Endothelial cell of umbilical vein (primary cell): Measurements from ENCODE around the gene ATP6V0D1. TPM values are rescaled to one million over a fixed set of nuclear protein-coding genes. Genes with fewer than 3 reads are reported as not detected.

Source experiments
- BruUV-seq: library from RNA; stranded (reverse); fragments of 400-500 nt; replicated peaks from 2 replicates; lab custom pipeline; 2021; lab: Mats Ljungman, UMichigan
- CTCF ChIA-PET: fragments of 300-600, 350-600 bp; sonication (Branson Sonifier 250); formaldehyde crosslinking; loops from one replicate; lab custom pipeline; 2021; ENCODE audit warnings: antibody characterized with exemption, inconsistent platforms; lab: Charles Lee
- POLR2A ChIA-PET: fragments of 300-600, 350-600 bp; sonication (Branson Sonifier 250); formaldehyde crosslinking; loops from one replicate; lab custom pipeline; 2021; ENCODE audit warnings: antibody characterized with exemption, inconsistent platforms; lab: Charles Lee
- DNase-seq: peaks from one replicate; pipeline ENCODE4 v3.0.0-alpha.2; 2011; ENCODE audit warnings: low read depth, low spot score
- FAIRE-seq: peaks from 2 replicates; lab custom pipeline; 2011; peaks lifted over from hg19 to GRCh38; lab: Jason Lieb, UNC
- H2AFZ ChIP-seq: 2 replicates; pipeline ENCODE4 v1.6.0; 2012; ENCODE audit warnings: low read depth, low read length, control low read depth, inconsistent platforms
- H3K27ac ChIP-seq: 2 replicates; pipeline ENCODE4 v1.5.1; 2011; ENCODE audit warnings: low read depth, mild to moderate bottlenecking, control low read depth, low read length, moderate library complexity; ENCODE audit not compliant: insufficient read depth
- H3K27me3 ChIP-seq, 2 experiments: 2 replicates each; pipeline versions ENCODE4 v1.6.0 to v1.6.1; 2011; ENCODE audit warnings: low read length in 2 of 2, mixed read lengths in 1 of 2; ENCODE audit not compliant: control insufficient read depth in 2 of 2, insufficient read depth in 2 of 2
- H3K36me3 ChIP-seq, 2 experiments: 2 replicates in 1 of 2; 3 replicates in 1 of 2; pipeline ENCODE4 v1.5.1; 2011; ENCODE audit warnings: low read length in 2 of 2, mild to moderate bottlenecking in 1 of 2, moderate library complexity in 1 of 2; ENCODE audit not compliant: control insufficient read depth in 2 of 2, insufficient read depth in 2 of 2; ENCODE audit errors: extremely low read depth in 1 of 2
- H3K4me1 ChIP-seq: 3 replicates; pipeline ENCODE4 v1.5.1; 2011; ENCODE audit warnings: mild to moderate bottlenecking, low read length; ENCODE audit not compliant: control insufficient read depth, insufficient read depth; ENCODE audit errors: extremely low read depth
- H3K4me2 ChIP-seq: 2 replicates; pipeline ENCODE4 v1.6.1; 2011; ENCODE audit warnings: low read length, control low read depth, mixed read lengths; ENCODE audit not compliant: insufficient read depth
- H3K4me3 ChIP-seq, 3 experiments: fragments of 200-600 bp in 1 of 3; sonication (generic), shearing (Covaris generic) in 1 of 3; replicated peaks in 1 of 3; 2 replicates each; pipeline ENCODE4 v1.5.1; 2011 to 2016; ENCODE audit warnings: control low read depth in 3 of 3, low read length in 3 of 3, mild to moderate bottlenecking in 2 of 3, inconsistent platforms in 1 of 3, low read depth in 1 of 3, moderate library complexity in 1 of 3; ENCODE audit not compliant: insufficient read depth in 1 of 3
- H3K79me2 ChIP-seq: 2 replicates; pipeline ENCODE4 v1.6.0; 2012; ENCODE audit warnings: low read length, inconsistent platforms; ENCODE audit not compliant: control insufficient read depth, insufficient read depth
- H3K9ac ChIP-seq: replicated peaks from 2 replicates; pipeline ENCODE3; 2011; ENCODE audit warnings: low read length, control low read depth; ENCODE audit not compliant: insufficient read depth; ENCODE audit errors: extremely low read depth
- H3K9me1 ChIP-seq: replicated peaks from 3 replicates; pipeline ENCODE4 v1.6.0; 2011; ENCODE audit warnings: mild to moderate bottlenecking, low read length; ENCODE audit not compliant: control insufficient read depth, insufficient read depth; ENCODE audit errors: extremely low read depth
- H3K9me3 ChIP-seq: replicated peaks from 2 replicates; pipeline ENCODE4 v1.5.1; 2012; ENCODE audit warnings: low read length, inconsistent platforms; ENCODE audit not compliant: control insufficient read depth, insufficient read depth
- H4K20me1 ChIP-seq: replicated peaks from 2 replicates; pipeline ENCODE3; 2011; ENCODE audit warnings: mild to moderate bottlenecking, low read length; ENCODE audit not compliant: control insufficient read depth, insufficient read depth; ENCODE audit errors: extremely low read depth
- CTCF ChIP-seq, 2 donors: IDR thresholded peaks; 1 replicate in 1 of 2; 2 replicates in 1 of 2; pipeline ENCODE4 v1.5.1; 2011; ENCODE audit warnings: low read length in 2 of 2, mild to moderate bottlenecking in 2 of 2, moderate library complexity in 2 of 2, control low read depth in 1 of 2, inconsistent platforms in 1 of 2, low read depth in 1 of 2; ENCODE audit not compliant: insufficient read depth in 1 of 2; ENCODE audit errors: extremely low read depth in 1 of 2
- EZH2 ChIP-seq: IDR thresholded peaks from 2 replicates; pipeline ENCODE4 v1.6.1; 2012; ENCODE audit warnings: borderline replicate concordance, low read depth, mild to moderate bottlenecking, moderate library complexity, low read length, inconsistent platforms; ENCODE audit not compliant: severe bottlenecking
- FOS ChIP-seq: IDR thresholded peaks from 2 replicates; pipeline ENCODE4 v1.6.1; 2011; ENCODE audit warnings: mild to moderate bottlenecking, low read length, moderate library complexity, borderline replicate concordance; ENCODE audit not compliant: insufficient read depth
- GATA2 ChIP-seq: IDR thresholded peaks from 2 replicates; pipeline ENCODE4 v1.7.0; 2011; ENCODE audit warnings: low read depth, mild to moderate bottlenecking, moderate library complexity, mixed read lengths, low read length; ENCODE audit not compliant: insufficient read length, insufficient read depth
- JUN ChIP-seq: IDR thresholded peaks from 2 replicates; pipeline ENCODE4 v1.6.1; 2011; ENCODE audit warnings: borderline replicate concordance, low read depth; ENCODE audit not compliant: insufficient read length, insufficient read depth
- MAX ChIP-seq: IDR thresholded peaks from 2 replicates; pipeline ENCODE4 v1.6.1; 2011; ENCODE audit not compliant: insufficient read depth, insufficient read length
- MYC ChIP-seq: IDR thresholded peaks from one replicate; pipeline ENCODE4 v1.6.1; 2011; ENCODE audit warnings: mild to moderate bottlenecking, low read depth, low read length
- POLR2A ChIP-seq: IDR thresholded peaks from 2 replicates; pipeline ENCODE4 v1.6.1; 2012; ENCODE audit warnings: low read depth, mild to moderate bottlenecking, control low read depth, low read length
- POLR2AphosphoS5 ChIP-seq: IDR thresholded peaks from 2 replicates; pipeline ENCODE4 v1.6.1; 2012; ENCODE audit warnings: low read depth, mild to moderate bottlenecking, control low read depth, low read length, moderate library complexity; ENCODE audit not compliant: insufficient read depth
- dilution Hi-C: fragments of 300-500 bp; cut with MboI; formaldehyde crosslinking; loops from one replicate; pipeline ENCODE4 v1.15.0; 2019; ENCODE audit warnings: low sequenced_read_pairs; ENCODE audit not compliant: extremely low pct_ligation_motif_present
- intact Hi-C: fragments of 100-400 bp; cut with micrococcal nuclease; formaldehyde crosslinking; loops from one replicate; pipeline ENCODE4 v1.10.0; 2022
- polyA plus RNA-seq, 4 experiments: library from polyadenylated mRNA; depleted of rRNA in 3 of 4; stranded (reverse) in 3 of 4; unstranded in 1 of 4; fragments of >200 nt; gene quantifications; 2 replicates each; pipeline versions ENCODE4 v1.2.1 to v1.2.3, GENCODE V29; 2011 to 2012; ENCODE audit warnings: missing spikeins in 1 of 4
- total RNA-seq: library from RNA; stranded (reverse); gene quantifications from 2 replicates; pipeline ENCODE4 v1.2.3, GENCODE V29; 2021

Gene ATP6V0D1
- total and polyA plus RNA-seq, 2 donors (not counting 3 experiments of a cell fraction or from before 2014, with no cell fraction given): 82.8 to 232 TPM

DNA sequence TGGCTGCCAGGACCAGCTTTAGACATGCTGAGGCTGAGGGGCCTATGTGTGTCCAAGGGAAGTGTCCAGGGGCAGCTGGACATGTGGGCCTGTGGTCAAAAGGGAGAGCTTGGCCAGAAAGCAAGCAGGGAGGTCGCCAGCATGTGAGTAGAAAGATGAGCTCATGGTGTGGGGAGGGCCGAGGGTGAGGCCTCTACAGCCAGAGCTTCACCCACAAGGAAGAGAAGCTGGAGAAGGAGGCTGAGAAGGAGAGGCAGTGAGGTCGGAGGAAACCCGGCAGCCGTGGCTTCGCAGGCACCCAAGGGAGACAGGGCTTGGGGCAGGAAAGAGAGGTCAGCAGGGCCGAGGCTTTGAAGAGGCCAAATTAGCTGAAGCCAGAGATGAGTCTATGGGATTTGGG, 54.0 kb downstream of the ATP6V0D1 start:
- intact Hi-C loops (no loop called here), dilution Hi-C loops (no loop called here)
- H3K4me1 ChIP-seq: peaks cover 8% of the 10 kb centered on the region
- DNase-seq: no peak
- H3K4me3 ChIP-seq: no peak overlapping the region
- H2AFZ ChIP-seq: no peak overlapping the region
- H3K36me3 ChIP-seq: no peaks in the 10 kb centered on the region
- ChIA-PET CTCF (interaction anchor here (1.0 to 9.0 kb wide), 8 partner anchors 11 to 88 kb away, joined by 3 to 201 read pairs (median 21); partner anchors contain the start of gene ZDHHC1), POLR2A (no interaction called here)
- H3K27ac ChIP-seq: no peak overlapping the region
- peaks cover 36 to 47% of the 10 kb centered on the region in 2 experiments for H3K27me3 ChIP-seq
- H4K20me1 ChIP-seq: no peaks in the 10 kb centered on the region
- H3K9me3 ChIP-seq: no peaks in the 10 kb centered on the region
- BruUV-seq: no TSS peak
- H3K9ac ChIP-seq: no peak overlapping the region
- no peak for TF ChIP-seq CTCF (IDR thresholded peaks at IDR 0.05; ENCODE audit: extremely low read depth in 1 of 2, insufficient read depth in 1 of 2, low read depth in 1 of 2, low read length in 2 of 2)
- TF ChIP-seq JUN: no peak
- TF ChIP-seq EZH2: no peak
- no peak for TF ChIP-seq MAX
- TF ChIP-seq POLR2A: no peak
- no peak for TF ChIP-seq MYC
- no peak for TF ChIP-seq GATA2
- no peak for TF ChIP-seq POLR2AphosphoS5
- TF ChIP-seq FOS: no peak
- no peaks in the 10 kb centered on the region for H3K9me1 ChIP-seq
- FAIRE-seq: no peak
- H3K4me2 ChIP-seq: no peak overlapping the region
- H3K79me2 ChIP-seq: no peaks in the 10 kb centered on the region
